ENCODE data around the gene POLA2.

GRCh38 chr11:65334696-65335295 is 73.0 kb downstream of the POLA2 start:
- TF ChIP-seq CTCF (IDR thresholded peaks at IDR 0.05) (no peak), POLR2AphosphoS5 (IDR thresholded peaks at IDR 0.05; ENCODE audit: low read depth, low read length) (no peak), REST (IDR thresholded peaks at IDR 0.05; ENCODE audit: insufficient read depth in 1 of 2, low read depth in 2 of 2, low read length in 1 of 2) (no peak), SIN3A (IDR thresholded peaks at IDR 0.05; ENCODE audit: borderline replicate concordance, insufficient read depth, low read depth, low read length) (no peak), TCF7L2 (IDR thresholded peaks at IDR 0.05; ENCODE audit: low read depth, low read length) (no peak)

All from Panc1 (cell line).